ENCODE data around the gene UNC93A.
"Not testable (repeated sequence)": the region's sequence is repeated elsewhere in the genome, so short reads cannot be mapped to it uniquely, and the experiment has no call there.

UNC93A gene

GRCh38 chr6:167314180-167314821 is 23.2 kb downstream of the UNC93A start:
- DNase-seq (ENCODE audit: low spot score): no peak
- TF ChIP-seq CTCF (IDR thresholded peaks at IDR 0.05; ENCODE audit: borderline replicate concordance, control extremely low read depth, extremely low read depth, insufficient read depth, missing control alignments): no peak
- in situ Hi-C loops (cut with MboI; ENCODE audit: low sequenced_read_pairs, unreplicated experiment): no loop called here

GRCh38 chr6:167317172-167317571 is 26.1 kb downstream of the UNC93A start:
- no peak for DNase-seq (ENCODE audit: low spot score)

GRCh38 chr6:167318354-167318753 is 27.2 kb downstream of the UNC93A start:
- DNase-seq (ENCODE audit: low spot score); in situ Hi-C loops (cut with MboI; ENCODE audit: low sequenced_read_pairs, unreplicated experiment): not testable (repeated sequence)

More at GRCh38 chr6:167317172-167317571, 26.1 kb downstream of the UNC93A start:
- in situ Hi-C loops (cut with MboI; ENCODE audit: low sequenced_read_pairs, unreplicated experiment): no loop called here
- TF ChIP-seq CTCF (IDR thresholded peaks at IDR 0.05; ENCODE audit: borderline replicate concordance, control extremely low read depth, extremely low read depth, insufficient read depth, missing control alignments): no peak

GRCh38 chr6:167318856-167319255 is 27.7 kb downstream of the UNC93A start:
- DNase-seq (ENCODE audit: low spot score); in situ Hi-C loops (cut with MboI; ENCODE audit: low sequenced_read_pairs, unreplicated experiment): not testable (repeated sequence)

- DNase-seq (ENCODE audit: low spot score); in situ Hi-C loops (cut with MboI; ENCODE audit: low sequenced_read_pairs, unreplicated experiment): not testable (repeated sequence)
These were observed 29.0 kb downstream of the UNC93A start for GRCh38 chr6:167319856-167320753.

GRCh38 chr6:167320754-167321056 is 29.6 kb downstream of the UNC93A start:
- DNase-seq (ENCODE audit: low spot score); in situ Hi-C loops (cut with MboI; ENCODE audit: low sequenced_read_pairs, unreplicated experiment): not testable (repeated sequence)

- in situ Hi-C loops (cut with MboI; ENCODE audit: low sequenced_read_pairs, unreplicated experiment); DNase-seq (ENCODE audit: low spot score): not testable (repeated sequence)
These were observed 30.1 kb downstream of the UNC93A start for GRCh38 chr6:167321185-167321584.

- in situ Hi-C loops (cut with MboI; ENCODE audit: low sequenced_read_pairs, unreplicated experiment): no loop called here
- DNase-seq (ENCODE audit: low spot score): no peak
- no peak for TF ChIP-seq CTCF (IDR thresholded peaks at IDR 0.05; ENCODE audit: borderline replicate concordance, control extremely low read depth, extremely low read depth, insufficient read depth, missing control alignments)
These were observed 32.0 kb downstream of the UNC93A start for GRCh38 chr6:167323111-167323510.

- in situ Hi-C loops (cut with MboI; ENCODE audit: low sequenced_read_pairs, unreplicated experiment): no loop called here
- TF ChIP-seq CTCF (IDR thresholded peaks at IDR 0.05; ENCODE audit: borderline replicate concordance, control extremely low read depth, extremely low read depth, insufficient read depth, missing control alignments): no peak
- no peak for DNase-seq (ENCODE audit: low spot score)
These were observed 33.0 kb downstream of the UNC93A start for GRCh38 chr6:167324111-167324510.

Measured in GM13976 (cell line).